Vagina (tissue), 2 donors: ENCODE measurements around the gene LUZP1.

Experiments
- POLR2A ChIP-seq, 2 donors: fragments of 450-650 bp; IDR thresholded peaks; one replicate each; pipeline ENCODE4 v1.6.1; 2017; ENCODE audit warnings: antibody characterized with exemption in 2 of 2, mild to moderate bottlenecking in 2 of 2, moderate library complexity in 2 of 2
- POLR2AphosphoS5 ChIP-seq, 2 donors: sonication (generic); formaldehyde crosslinking; IDR thresholded peaks; one replicate each; pipeline ENCODE4 v1.9.0; 2017; ENCODE audit warnings: antibody characterized with exemption in 2 of 2, mild to moderate bottlenecking in 2 of 2, low read depth in 1 of 2; ENCODE audit not compliant: insufficient read depth in 1 of 2
- TF ChIP-seq, protein P1 (sequence below), 3 experiments: fragments of 450-650 bp in 2 of 3; fragments of 200-600 bp in 1 of 3; sonication (generic) in 1 of 3; IDR thresholded peaks; one replicate each; pipeline ENCODE4 v1.5.1; 2017 to 2019; ENCODE audit warnings: antibody characterized with exemption in 3 of 3, mild to moderate bottlenecking in 2 of 3, moderate library complexity in 2 of 3

DNA sequence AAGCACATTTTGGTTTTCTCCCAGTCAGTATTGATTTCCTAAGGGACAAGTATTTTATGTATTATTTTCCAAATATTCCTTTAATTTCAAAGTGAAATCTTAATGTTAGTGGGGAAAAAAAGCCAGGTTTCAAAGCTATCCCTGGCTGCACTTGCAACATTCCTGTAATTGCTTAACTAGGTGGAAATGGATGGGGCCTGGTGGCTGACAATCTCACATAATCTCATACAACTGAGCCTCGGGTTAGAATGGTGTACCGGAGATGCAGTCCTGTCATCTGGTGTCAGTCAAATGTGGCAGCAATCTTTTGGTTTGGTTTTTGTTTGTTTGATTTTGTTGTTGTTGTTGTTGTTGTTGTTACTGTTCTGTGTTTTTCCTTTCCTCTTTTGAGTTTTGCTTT lies 103.3 kb downstream of the LUZP1 start:
- TF ChIP-seq, protein P1, sequence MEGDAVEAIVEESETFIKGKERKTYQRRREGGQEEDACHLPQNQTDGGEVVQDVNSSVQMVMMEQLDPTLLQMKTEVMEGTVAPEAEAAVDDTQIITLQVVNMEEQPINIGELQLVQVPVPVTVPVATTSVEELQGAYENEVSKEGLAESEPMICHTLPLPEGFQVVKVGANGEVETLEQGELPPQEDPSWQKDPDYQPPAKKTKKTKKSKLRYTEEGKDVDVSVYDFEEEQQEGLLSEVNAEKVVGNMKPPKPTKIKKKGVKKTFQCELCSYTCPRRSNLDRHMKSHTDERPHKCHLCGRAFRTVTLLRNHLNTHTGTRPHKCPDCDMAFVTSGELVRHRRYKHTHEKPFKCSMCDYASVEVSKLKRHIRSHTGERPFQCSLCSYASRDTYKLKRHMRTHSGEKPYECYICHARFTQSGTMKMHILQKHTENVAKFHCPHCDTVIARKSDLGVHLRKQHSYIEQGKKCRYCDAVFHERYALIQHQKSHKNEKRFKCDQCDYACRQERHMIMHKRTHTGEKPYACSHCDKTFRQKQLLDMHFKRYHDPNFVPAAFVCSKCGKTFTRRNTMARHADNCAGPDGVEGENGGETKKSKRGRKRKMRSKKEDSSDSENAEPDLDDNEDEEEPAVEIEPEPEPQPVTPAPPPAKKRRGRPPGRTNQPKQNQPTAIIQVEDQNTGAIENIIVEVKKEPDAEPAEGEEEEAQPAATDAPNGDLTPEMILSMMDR (IDR thresholded peaks at IDR 0.05): no peak
- TF ChIP-seq POLR2A (IDR thresholded peaks at IDR 0.05) (no peak), POLR2AphosphoS5 (IDR thresholded peaks at IDR 0.05; ENCODE audit: insufficient read depth in 1 of 2, low read depth in 1 of 2) (no peak)
